Neural progenitor cell (in vitro differentiated cells): ENCODE measurements around the gene STK4. TPM values are rescaled to one million over a fixed set of nuclear protein-coding genes. Genes with fewer than 3 reads are reported as not detected.
"Not testable (repeated sequence)": the region's sequence is repeated elsewhere in the genome, so short reads cannot be mapped to it uniquely, and the experiment has no call there.

Source experiments
- DNase-seq: peaks from one replicate; pipeline ENCODE4 v3.0.0-alpha.2; 2016; ENCODE audit warnings: low spot score
- H2AFZ ChIP-seq: fragments of 200-600 bp; sonication (generic); replicated peaks from 2 replicates; pipeline ENCODE4 v1.6.1; 2016; ENCODE audit warnings: antibody characterized with exemption
- H3F3A ChIP-seq: fragments of 200-600 bp; sonication (generic); 2 replicates; pipeline ENCODE4 v1.6.1; 2016; ENCODE audit warnings: antibody characterized with exemption, low read depth
- H3K27ac ChIP-seq: fragments of 200-600 bp; sonication (generic); 2 replicates; pipeline ENCODE4 v1.5.1; 2016; ENCODE audit warnings: mild to moderate bottlenecking
- H3K27me3 ChIP-seq: fragments of 200-600 bp; sonication (generic); 2 replicates; pipeline ENCODE4 v1.6.1; 2016; ENCODE audit warnings: mild to moderate bottlenecking, moderate library complexity
- H3K36me3 ChIP-seq: fragments of 200-600 bp; sonication (generic); 2 replicates; pipeline ENCODE4 v1.5.1; 2016
- H3K4me1 ChIP-seq: fragments of 200-600 bp; sonication (generic); 2 replicates; pipeline ENCODE4 v1.6.1; 2016; ENCODE audit warnings: mixed run types
- H3K4me2 ChIP-seq: fragments of 200-600 bp; sonication (generic); 2 replicates; pipeline ENCODE4 v1.6.1; 2016
- H3K4me3 ChIP-seq: fragments of 200-600 bp; sonication (generic); 2 replicates; pipeline ENCODE4 v1.5.1; 2016
- H3K79me2 ChIP-seq: fragments of 200-600 bp; sonication (generic); 2 replicates; pipeline ENCODE4 v1.6.1; 2016; ENCODE audit warnings: low read depth
- H3K9ac ChIP-seq: fragments of 200-600 bp; sonication (generic); 2 replicates; pipeline ENCODE4 v1.6.1; 2016
- H3K9me3 ChIP-seq: fragments of 200-600 bp; sonication (generic); 2 replicates; pipeline ENCODE4 v1.5.1; 2016; ENCODE audit warnings: low read depth
- H4K20me1 ChIP-seq: fragments of 200-600 bp; sonication (generic); 2 replicates; pipeline ENCODE4 v1.6.1; 2016; ENCODE audit warnings: low read depth
- H3K27ac Mint-ChIP-seq: 3 replicates; pipeline ENCODE4 v1.8.0; 2021; ENCODE audit warnings: mixed read lengths
- H3K27me3 Mint-ChIP-seq: 2 replicates; pipeline ENCODE4 v1.8.0; 2022; ENCODE audit warnings: low read depth, mild to moderate bottlenecking, inconsistent platforms, moderate library complexity, mixed read lengths; ENCODE audit not compliant: insufficient read depth
- H3K36me3 Mint-ChIP-seq: 3 replicates; pipeline ENCODE4 v1.8.0; 2021; ENCODE audit warnings: mixed read lengths
- H3K4me1 Mint-ChIP-seq: 3 replicates; pipeline ENCODE4 v1.8.0; 2021; ENCODE audit warnings: mixed read lengths
- H3K4me3 Mint-ChIP-seq: 3 replicates; pipeline ENCODE4 v1.8.0; 2021; ENCODE audit warnings: mild to moderate bottlenecking, moderate library complexity, mixed read lengths
- H3K9me3 Mint-ChIP-seq: 3 replicates; pipeline ENCODE4 v1.8.0; 2020; ENCODE audit warnings: mixed read lengths
- EZH2 ChIP-seq: fragments of 200-600 bp; sonication (generic); IDR thresholded peaks from 2 replicates; pipeline ENCODE4 v1.6.1; 2017; ENCODE audit warnings: antibody characterized with exemption, mild to moderate bottlenecking, moderate library complexity
- EZH2phosphoT487 ChIP-seq: fragments of 200-600 bp; sonication (generic); IDR thresholded peaks from 2 replicates; pipeline ENCODE4 v1.6.1; 2017; ENCODE audit warnings: antibody characterized with exemption
- total RNA-seq: library from RNA; depleted of rRNA; stranded (reverse); fragments of >200 nt; gene quantifications from 2 replicates; pipeline ENCODE4 v1.2.3, GENCODE V29; 2015; ENCODE audit warnings: low replicate concordance
- TF ChIP-seq, protein P1 (sequence below): fragments of 200-600 bp; sonication (generic); IDR thresholded peaks from 2 replicates; pipeline ENCODE4 v1.5.1; 2017; ENCODE audit warnings: antibody characterized with exemption, mild to moderate bottlenecking

The STK4 gene
- total RNA-seq, 1 donor from 2014 or later = 46.1 TPM

DNA sequence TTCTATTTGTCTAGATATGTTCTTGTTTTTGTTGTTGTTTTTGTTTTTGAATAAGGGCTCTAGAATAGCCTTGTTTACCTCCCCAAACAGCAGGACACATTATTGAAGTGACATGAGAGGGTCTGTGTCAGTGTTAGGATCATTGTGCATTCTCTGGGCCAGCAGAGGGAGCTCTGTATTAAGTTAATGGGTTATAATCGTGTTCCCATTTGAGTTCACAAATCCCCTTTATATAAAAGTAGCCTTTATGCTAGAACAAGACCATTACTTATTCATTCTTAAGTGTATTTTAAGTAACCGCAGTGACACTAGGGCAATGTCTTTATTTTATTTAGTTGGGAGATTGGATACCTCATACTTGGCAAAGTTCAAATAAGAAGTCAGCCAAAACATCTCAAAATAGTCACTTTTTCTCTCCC, 44.8 kb downstream of the STK4 start:
- H3K9me3 Mint-ChIP-seq = no peaks in the 10 kb centered on the region
- Histone ChIP-seq H4K20me1 (no peaks in the 10 kb centered on the region), H3K27me3 (no peaks in the 10 kb centered on the region), H3K4me3 (no peak overlapping the region), H2AFZ (no peak overlapping the region), H3K9ac (no peak overlapping the region), H3K4me2 (no peak overlapping the region), H3K36me3 (peaks cover 3% of the 10 kb centered on the region), H3K9me3 (no peaks in the 10 kb centered on the region), H3K79me2 (peaks cover 4% of the 10 kb centered on the region), H3F3A (no peaks in the 10 kb centered on the region), H3K27ac (no peak overlapping the region), H3K4me1 (no peaks in the 10 kb centered on the region)
- H3K36me3 Mint-ChIP-seq = peaks cover 8% of the 10 kb centered on the region
- no peak for TF ChIP-seq EZH2
- TF ChIP-seq, protein P1, sequence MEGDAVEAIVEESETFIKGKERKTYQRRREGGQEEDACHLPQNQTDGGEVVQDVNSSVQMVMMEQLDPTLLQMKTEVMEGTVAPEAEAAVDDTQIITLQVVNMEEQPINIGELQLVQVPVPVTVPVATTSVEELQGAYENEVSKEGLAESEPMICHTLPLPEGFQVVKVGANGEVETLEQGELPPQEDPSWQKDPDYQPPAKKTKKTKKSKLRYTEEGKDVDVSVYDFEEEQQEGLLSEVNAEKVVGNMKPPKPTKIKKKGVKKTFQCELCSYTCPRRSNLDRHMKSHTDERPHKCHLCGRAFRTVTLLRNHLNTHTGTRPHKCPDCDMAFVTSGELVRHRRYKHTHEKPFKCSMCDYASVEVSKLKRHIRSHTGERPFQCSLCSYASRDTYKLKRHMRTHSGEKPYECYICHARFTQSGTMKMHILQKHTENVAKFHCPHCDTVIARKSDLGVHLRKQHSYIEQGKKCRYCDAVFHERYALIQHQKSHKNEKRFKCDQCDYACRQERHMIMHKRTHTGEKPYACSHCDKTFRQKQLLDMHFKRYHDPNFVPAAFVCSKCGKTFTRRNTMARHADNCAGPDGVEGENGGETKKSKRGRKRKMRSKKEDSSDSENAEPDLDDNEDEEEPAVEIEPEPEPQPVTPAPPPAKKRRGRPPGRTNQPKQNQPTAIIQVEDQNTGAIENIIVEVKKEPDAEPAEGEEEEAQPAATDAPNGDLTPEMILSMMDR = peak; percentile 88
- TF ChIP-seq EZH2phosphoT487 = no peak
- H3K4me3 Mint-ChIP-seq = no peak overlapping the region
- peaks cover 2% of the 10 kb centered on the region for H3K27me3 Mint-ChIP-seq
- no peak overlapping the region for H3K27ac Mint-ChIP-seq
- DNase-seq = peak; percentile 71
- no peaks in the 10 kb centered on the region for H3K4me1 Mint-ChIP-seq

DNA sequence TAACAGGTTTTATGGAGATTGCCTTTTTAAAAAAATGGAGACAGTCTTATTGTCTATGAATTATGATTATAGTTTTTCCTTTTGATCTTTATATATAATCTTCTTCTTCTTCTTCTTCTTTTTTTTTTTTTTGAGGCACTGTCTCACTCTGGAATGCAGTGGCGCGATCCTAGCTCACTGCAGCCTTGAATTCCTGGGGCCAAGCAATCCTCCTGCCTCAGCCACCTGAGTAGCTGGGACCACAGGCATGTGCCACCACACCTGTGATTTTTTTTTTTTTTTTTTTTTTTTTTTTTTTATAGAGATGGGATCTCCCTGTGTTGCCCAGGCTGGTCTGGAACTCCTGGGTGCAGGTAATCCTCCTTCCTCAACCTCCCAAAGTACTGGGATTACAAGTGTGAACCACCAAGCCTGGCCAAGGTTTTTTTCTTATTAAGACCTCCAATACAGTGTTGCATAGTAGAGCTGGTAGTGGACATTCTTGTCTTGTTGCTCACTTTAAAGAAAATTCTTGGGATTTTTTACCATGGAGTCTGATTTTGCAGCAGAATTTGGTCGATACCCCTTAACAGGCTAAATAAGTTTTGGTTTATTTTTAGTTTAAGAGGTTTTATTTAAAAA, 46.5 kb downstream of the STK4 start:
- no peak for DNase-seq
- no peaks in the 10 kb centered on the region for H3K9me3 ChIP-seq
- peaks cover 3% of the 10 kb centered on the region for H3K36me3 Mint-ChIP-seq

DNA sequence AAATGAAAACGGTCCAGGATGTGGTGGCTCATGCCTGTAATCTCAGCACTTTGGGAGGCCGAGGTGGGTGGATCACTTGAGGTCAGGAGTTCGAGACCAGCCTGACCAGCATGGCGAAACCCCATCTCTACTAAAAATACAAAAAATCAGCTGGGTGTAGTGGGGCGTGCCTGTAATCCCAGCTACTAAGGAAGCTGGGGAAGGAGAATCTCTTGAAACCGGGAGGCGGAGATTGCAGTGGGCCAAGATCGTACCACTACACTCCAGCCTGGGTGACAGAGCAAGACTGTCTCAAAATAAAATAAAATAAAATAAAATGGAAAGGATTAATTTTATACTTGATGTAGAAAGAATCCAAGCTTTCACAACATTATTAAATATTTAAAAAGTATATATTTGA, 47.8 kb downstream of the STK4 start:
- H3K27ac Mint-ChIP-seq, H3K27me3 Mint-ChIP-seq, H3K9ac ChIP-seq, H4K20me1 ChIP-seq, H3K4me2 ChIP-seq, H3K4me3 Mint-ChIP-seq, H3K27ac ChIP-seq, H3K9me3 Mint-ChIP-seq, H3K9me3 ChIP-seq, H3K36me3 Mint-ChIP-seq, H3K79me2 ChIP-seq, H3K4me1 ChIP-seq, DNase-seq, H3F3A ChIP-seq, H3K36me3 ChIP-seq, H3K27me3 ChIP-seq, H3K4me1 Mint-ChIP-seq, H2AFZ ChIP-seq, H3K4me3 ChIP-seq: not testable (repeated sequence)

More for the DNA sequence above, 46.5 kb downstream of the STK4 start:
- no peak for TF ChIP-seq EZH2
- TF ChIP-seq EZH2phosphoT487 = no peak
- TF ChIP-seq, protein P1 = no peak
- Mint-ChIP-seq H3K4me1 (no peaks in the 10 kb centered on the region), H3K27ac (no peak overlapping the region), H3K27me3 (peaks cover 2% of the 10 kb centered on the region), H3K9me3 (no peaks in the 10 kb centered on the region), H3K4me3 (no peak overlapping the region)
- no peak overlapping the region for H3K27ac ChIP-seq
- no peaks in the 10 kb centered on the region for H3F3A ChIP-seq
- H2AFZ ChIP-seq = no peak overlapping the region
- no peak overlapping the region for H3K4me3 ChIP-seq
- peaks cover 7% of the 10 kb centered on the region for H3K36me3 ChIP-seq
- H3K27me3 ChIP-seq = no peaks in the 10 kb centered on the region
- H3K4me2 ChIP-seq = no peak overlapping the region
- no peaks in the 10 kb centered on the region for H3K4me1 ChIP-seq
- peaks cover 4% of the 10 kb centered on the region for H3K79me2 ChIP-seq
- H3K9ac ChIP-seq = no peak overlapping the region
- H4K20me1 ChIP-seq = no peaks in the 10 kb centered on the region

DNA sequence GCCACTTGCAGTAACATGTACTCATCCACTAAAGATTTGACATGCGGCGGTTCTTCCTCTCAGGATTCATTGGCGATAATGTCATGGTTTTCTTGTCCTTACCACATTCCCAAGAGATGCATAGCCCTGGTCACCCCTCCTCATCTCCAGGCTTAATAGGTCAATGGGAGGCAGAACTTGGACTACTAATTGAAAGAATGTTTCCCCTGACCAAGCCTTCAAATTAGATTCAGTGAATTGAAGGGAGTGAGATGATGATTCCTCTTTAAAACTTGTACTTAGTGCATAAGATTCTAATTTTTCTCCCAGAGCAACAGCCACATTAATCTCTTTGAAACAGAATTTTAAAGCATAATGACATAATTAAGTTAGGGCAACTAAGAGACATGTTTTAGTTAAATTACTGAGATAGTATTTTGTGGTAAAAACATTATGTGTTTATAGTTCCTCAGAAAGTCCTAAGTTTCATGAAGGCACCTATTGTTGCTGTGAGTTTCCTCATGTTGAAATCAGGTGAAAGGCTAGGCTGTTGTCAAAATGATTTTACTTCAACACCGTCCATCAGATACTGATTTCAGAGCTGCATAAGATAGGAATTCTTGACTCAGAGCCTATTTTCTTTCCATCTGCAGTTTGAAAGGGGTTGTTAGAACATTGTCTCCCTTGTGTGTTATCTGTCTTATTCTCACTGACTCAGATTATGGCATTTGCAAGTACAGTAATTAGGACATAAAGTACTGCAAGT, 48.5 kb downstream of the STK4 start:
- Histone ChIP-seq H2AFZ (no peak overlapping the region), H3K4me2 (no peak overlapping the region), H3F3A (no peaks in the 10 kb centered on the region), H4K20me1 (no peaks in the 10 kb centered on the region), H3K4me3 (no peak overlapping the region), H3K9me3 (no peaks in the 10 kb centered on the region), H3K79me2 (peaks cover 4% of the 10 kb centered on the region), H3K4me1 (no peaks in the 10 kb centered on the region), H3K27ac (no peak overlapping the region), H3K27me3 (no peaks in the 10 kb centered on the region), H3K9ac (no peak overlapping the region), H3K36me3 (peaks cover 7% of the 10 kb centered on the region)
- Mint-ChIP-seq H3K27ac (no peak overlapping the region), H3K4me1 (no peaks in the 10 kb centered on the region), H3K36me3 (no peaks in the 10 kb centered on the region), H3K4me3 (no peak overlapping the region), H3K27me3 (peaks cover 2% of the 10 kb centered on the region), H3K9me3 (no peaks in the 10 kb centered on the region)
- no peak for TF ChIP-seq EZH2phosphoT487
- TF ChIP-seq EZH2 = no peak
- TF ChIP-seq, protein P1 = no peak
- DNase-seq = no peak
